ENCODE data around the gene SDHAF2.
"Not testable (repeated sequence)": the region's sequence is repeated elsewhere in the genome, so short reads cannot be mapped to it uniquely, and the experiment has no call there.

SDHAF2 gene

DNA sequence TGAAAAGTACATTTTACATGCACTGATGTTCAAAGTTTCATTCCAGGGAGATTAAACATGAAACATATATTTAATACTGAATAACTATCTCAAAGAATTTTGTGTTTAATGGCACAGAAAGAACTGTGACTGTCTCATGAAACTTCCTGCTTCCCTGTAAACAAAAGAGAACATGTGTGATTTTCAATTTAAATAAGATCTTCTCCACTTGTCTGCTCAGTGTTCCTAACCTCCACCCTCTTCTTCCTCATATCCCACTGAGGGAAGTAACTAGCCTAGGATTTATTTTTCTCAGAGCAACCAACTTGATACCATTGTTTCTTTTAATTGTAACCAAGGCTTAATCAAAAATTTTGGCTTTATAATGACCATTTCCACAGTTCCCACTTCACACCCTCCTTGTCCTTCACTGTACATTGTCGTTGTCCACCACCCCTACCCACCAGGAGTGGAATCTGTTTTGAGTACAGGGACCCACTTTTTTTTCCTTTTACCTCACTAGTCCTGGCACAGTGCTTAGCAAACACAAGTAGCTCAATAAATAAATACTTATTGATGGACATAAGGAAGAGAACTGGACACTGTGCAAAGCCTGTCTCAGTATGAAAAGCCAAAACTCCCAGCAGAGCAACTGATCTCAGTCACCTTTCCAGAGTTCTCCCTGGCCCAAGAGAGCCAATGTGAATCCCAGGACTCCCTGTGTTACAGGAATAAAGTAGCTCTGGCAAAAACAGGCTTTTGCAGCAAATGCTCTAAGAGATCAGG, 4.4 kb upstream of the SDHAF2 start:
- DNase-seq (ENCODE audit: low read depth) = no peak

DNA sequence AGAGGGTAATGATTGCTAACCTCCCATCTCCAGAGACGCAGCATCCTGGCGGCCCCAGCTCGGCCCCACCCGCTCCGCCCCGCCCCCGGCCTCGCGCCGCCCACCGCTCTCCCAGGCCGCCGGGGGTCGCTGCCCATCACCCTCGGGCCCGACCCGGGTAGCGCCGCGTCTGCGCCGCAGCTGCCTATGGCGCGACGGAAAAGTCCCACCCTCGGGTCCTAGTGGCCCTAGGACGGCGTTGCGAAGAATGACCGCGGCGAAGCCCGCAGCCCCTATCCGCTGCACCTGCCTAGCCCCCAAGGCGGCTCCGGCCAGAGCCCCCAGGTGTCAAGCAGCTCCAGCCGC, 606 bp upstream of the SDHAF2 start:
- peak; percentile 33 for DNase-seq (ENCODE audit: low read depth)

DNA sequence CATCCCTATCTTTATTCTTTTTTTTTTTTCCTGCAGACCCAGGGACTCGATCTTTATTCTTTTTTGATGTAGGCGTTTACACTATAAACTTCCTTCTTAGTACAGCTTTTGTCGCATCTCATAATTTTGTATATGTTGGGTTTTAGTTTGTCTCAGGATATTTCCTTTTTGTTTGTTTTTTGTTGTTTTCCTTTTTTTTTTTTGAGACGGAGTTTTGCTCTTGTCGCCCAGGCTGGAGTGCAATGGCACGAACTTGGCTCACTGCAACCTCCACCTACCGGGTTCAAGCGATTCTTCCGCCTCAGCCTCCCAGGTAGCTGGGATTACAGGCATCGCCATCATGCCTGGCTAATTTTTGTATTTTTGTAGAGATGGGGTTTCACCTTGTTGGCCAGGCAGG, 915 bp downstream of the SDHAF2 start:
- not testable (repeated sequence) for DNase-seq (ENCODE audit: low read depth)

DNA sequence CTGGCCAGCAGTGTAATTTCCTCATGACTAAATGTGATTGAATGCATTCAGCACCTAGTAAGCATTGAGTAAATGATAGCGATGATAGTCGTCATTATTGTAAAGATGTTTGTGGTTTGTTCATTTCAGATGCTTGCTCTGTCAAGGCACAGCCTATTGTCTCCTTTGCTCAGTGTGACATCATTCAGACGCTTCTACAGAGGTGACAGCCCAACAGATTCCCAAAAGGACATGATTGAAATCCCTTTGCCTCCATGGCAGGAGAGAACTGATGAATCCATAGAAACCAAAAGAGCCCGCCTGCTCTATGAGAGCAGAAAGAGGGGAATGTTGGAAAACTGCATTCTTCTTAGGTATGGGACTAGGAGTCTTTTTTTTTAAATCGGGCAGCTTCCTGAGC, 7.6 kb downstream of the SDHAF2 start:
- DNase-seq (ENCODE audit: low read depth) = no peak

DNA sequence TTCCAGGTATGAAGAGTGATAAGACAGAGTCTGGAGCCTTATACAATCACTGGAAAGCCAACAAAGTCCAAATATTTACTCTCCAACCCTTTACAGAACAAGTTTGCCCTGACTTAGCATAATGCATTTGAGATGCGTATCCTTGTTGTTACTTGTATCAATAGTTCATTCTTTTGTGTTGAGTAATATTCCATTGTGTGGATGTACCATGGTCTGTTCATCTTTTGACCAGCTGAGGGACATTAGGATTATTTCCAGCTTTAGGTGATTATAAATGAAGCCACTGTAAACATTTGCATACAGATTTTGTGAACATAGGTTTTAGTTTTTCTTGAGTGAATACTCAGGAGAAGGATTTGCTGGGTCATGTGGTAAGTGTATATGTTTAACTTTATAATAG, 9.7 kb downstream of the SDHAF2 start:
- no peak for DNase-seq (ENCODE audit: low read depth)

DNA sequence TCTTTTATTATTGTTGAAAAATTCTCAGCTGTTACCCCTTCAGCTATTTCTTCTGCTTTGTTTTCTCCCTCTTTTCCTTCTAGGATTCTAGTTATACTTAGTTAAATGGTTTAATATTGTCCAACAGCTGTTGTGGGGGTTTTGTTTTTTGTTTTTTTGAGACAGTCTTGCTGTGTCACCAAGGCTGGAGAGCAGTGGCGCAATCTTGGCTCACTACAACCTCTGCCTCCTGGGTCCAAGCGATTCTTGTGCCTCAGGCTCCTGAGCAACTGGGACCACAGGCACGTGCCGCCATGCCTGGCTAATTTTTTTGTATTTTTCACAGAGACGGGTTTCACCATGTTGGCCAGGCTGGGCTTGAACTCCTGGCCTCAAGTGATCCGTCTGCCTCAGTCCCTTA, 12.7 kb downstream of the SDHAF2 start:
- DNase-seq (ENCODE audit: low read depth) = no peak

DNA sequence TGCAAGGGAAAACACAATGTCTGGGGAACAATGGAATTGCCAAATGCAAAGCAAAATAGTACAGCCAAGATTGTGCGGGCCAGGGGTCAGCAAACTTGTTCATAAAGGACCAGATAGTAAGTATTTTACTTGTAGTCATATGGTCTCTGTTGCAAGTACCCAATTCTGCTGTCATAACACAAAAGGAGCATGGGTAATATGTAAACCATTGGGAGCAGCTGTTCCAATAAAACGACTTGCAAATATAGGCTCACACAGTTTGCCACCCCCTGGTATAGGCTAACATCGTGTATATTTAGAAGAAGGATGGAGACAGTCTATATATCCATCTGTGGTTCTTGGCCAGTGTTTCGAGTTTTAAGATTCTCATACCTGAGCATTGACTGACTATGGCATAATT, 15.6 kb downstream of the SDHAF2 start:
- DNase-seq (ENCODE audit: low read depth) = no peak

- DNase-seq (ENCODE audit: low read depth) = peak; percentile 61
These were observed 16.3 kb downstream of the SDHAF2 start for GRCh38 chr11:61446211-61446651.

- no peak for DNase-seq (ENCODE audit: low read depth)
These were observed 18.0 kb downstream of the SDHAF2 start for GRCh38 chr11:61447601-61448551.

DNA sequence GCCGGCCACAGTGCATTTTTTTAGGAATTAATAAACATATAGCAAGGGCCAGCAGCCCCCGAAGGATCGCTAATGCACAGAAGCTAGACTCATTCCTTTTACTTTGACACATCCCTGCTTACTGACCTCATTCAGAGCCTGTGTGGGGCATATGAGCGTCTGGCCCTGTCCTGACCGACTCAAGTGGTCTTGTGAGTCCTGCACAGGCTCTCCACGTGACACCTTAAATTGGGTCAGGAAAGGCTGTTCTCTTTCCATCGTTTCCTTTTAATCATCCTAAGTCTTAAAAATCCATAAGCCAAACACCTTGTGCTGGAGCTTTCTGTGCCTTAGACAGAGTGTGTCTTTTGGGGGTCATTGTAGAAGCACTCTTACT, 18.6 kb downstream of the SDHAF2 start:
- DNase-seq (ENCODE audit: low read depth) = no peak

- no peak for DNase-seq (ENCODE audit: low read depth)
These were observed 22.9 kb downstream of the SDHAF2 start for GRCh38 chr11:61452825-61453224.

DNA sequence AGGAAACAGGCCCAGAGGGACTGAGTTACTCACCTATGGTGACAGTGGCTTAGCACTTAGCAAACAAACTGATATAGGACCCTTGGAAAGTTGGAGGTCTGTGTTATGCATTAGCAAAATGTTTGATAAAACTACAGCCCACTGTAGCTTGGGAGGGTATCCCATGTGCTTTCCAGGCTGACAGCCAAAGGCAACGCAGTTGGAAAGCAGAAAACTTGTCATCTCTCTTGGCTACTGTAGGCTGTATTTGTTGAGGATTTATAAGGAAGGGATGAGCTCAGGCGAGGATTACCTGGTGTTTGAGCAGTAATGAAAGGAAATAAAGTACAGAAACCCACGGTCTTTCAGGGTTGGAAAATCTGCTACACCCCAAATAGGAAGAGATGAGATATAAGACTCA, 23.8 kb downstream of the SDHAF2 start:
- DNase-seq (ENCODE audit: low read depth) = no peak

GRCh38 chr11:61454520-61454919, 24.6 kb downstream of the SDHAF2 start:
- no peak for DNase-seq (ENCODE audit: low read depth)

- DNase-seq (ENCODE audit: low read depth) = no peak
These were observed 30.6 kb downstream of the SDHAF2 start for GRCh38 chr11:61460474-61460881.

DNA sequence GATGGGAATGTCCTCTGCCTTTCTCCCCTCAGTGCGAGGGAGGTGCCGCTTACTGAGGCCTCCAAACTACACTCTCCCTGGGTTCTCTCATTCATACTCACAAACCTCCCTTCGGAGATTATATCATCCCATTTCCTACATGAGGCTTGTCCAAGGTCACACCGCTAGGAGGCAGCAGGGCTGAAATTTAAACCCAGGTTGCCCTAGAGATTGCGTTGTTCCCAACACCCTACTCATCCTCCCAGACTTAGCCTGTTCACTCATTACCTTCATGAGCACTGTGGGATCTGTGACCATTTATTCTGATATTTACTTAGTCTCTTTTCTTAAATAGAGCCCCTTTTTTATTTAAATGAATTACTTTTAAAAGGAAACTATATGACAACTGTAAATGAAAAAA, 31.1 kb downstream of the SDHAF2 start:
- no peak for DNase-seq (ENCODE audit: low read depth)

DNA sequence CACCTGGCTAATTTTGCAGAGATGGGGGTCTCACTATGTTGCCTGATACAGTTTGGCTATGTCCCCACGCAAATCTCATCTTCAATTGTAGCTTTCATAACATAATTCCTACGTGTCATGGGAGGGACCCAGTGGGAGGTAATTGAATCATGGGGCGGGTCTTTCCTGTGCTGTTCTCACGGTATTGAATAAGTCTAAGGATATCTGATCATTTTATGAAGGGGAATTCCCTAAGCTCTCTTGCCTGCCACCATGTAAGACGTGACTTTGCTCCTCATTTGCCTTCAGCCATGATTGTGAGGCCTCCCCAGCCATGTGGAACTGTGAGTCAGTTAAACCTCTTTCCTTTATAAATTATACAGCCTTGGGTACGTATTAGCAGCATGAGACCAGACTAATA, 37.7 kb downstream of the SDHAF2 start:
- not testable (repeated sequence) for DNase-seq (ENCODE audit: low read depth)

GRCh38 chr11:61468002-61468401, 38.1 kb downstream of the SDHAF2 start:
- DNase-seq (ENCODE audit: low read depth) = no peak

DNA sequence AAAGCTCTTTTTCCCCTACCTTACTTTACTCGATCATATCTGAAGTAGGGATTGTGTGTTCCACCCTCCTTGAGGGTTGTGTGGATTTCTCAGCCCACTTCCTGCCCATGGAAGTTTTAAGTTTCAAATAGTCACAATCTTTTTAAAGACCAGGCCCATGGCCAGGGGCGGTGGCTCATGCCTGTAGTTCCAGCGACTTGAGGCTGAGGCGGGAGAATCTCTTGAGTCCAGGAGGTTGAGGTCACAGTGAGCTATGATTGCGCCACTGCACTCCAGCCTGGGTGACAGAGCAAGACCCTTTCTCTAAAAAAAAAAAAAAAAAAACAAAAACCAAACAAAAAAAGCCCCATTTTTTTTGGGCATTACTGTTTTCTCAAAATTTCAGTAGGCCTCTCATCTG, 42.4 kb downstream of the SDHAF2 start:
- no peak for DNase-seq (ENCODE audit: low read depth)

GRCh38 chr11:61472868-61473267, 42.9 kb downstream of the SDHAF2 start:
- no peak for DNase-seq (ENCODE audit: low read depth)

GRCh38 chr11:61473370-61474012, 43.6 kb downstream of the SDHAF2 start:
- no peak for DNase-seq (ENCODE audit: low read depth)

DNA sequence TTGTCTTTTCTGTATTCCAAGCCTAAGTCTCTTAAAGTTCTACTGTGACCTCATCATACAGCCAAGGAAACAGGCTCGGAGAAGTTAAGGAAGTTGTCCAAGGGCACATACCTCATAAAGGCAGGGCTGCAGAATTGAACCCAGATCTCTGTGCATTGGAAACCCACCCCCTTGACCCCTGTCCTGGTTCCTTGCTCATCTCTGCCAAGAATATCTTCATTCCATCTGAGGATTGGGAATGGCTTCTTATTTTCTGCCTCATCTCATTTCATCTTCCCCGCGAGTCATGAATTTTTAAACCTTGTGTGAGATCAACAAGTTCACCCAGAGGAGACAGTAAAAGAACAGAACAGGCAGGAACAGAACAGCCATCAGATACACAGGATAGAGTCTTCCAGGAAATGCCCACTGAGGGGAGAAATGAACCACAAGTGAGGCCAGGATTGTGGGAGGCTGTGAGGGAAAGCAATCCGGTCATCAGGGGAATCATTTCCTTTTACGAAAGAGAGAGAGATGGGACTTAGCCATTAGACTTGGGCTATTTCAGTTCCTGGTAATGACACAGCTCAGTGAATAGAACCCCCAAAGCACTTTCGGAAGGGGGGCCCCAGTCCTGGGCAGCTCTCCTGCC, 44.2 kb downstream of the SDHAF2 start:
- DNase-seq (ENCODE audit: low read depth) = no peak

GRCh38 chr11:61475433-61475832, 45.5 kb downstream of the SDHAF2 start:
- no peak for DNase-seq (ENCODE audit: low read depth)
